Measurements from ENCODE around the gene C19orf38.

The C19orf38 gene

GRCh38 chr19:10894911-10895213 is 46.6 kb downstream of the C19orf38 start:
- TF ChIP-seq, protein P1, sequence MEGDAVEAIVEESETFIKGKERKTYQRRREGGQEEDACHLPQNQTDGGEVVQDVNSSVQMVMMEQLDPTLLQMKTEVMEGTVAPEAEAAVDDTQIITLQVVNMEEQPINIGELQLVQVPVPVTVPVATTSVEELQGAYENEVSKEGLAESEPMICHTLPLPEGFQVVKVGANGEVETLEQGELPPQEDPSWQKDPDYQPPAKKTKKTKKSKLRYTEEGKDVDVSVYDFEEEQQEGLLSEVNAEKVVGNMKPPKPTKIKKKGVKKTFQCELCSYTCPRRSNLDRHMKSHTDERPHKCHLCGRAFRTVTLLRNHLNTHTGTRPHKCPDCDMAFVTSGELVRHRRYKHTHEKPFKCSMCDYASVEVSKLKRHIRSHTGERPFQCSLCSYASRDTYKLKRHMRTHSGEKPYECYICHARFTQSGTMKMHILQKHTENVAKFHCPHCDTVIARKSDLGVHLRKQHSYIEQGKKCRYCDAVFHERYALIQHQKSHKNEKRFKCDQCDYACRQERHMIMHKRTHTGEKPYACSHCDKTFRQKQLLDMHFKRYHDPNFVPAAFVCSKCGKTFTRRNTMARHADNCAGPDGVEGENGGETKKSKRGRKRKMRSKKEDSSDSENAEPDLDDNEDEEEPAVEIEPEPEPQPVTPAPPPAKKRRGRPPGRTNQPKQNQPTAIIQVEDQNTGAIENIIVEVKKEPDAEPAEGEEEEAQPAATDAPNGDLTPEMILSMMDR (IDR thresholded peaks at IDR 0.05; ENCODE audit: extremely low read depth, insufficient read depth, missing control alignments), result no peak
- in situ Hi-C loops (cut with MboI; ENCODE audit: low pct_unique_long_range_greater_than_20kb, low sequenced_read_pairs, unreplicated experiment), result no loop called here
- DNase-seq (ENCODE audit: low spot score), result no peak

- TF ChIP-seq, protein P1 (IDR thresholded peaks at IDR 0.05; ENCODE audit: extremely low read depth, insufficient read depth, missing control alignments), result no peak
- in situ Hi-C loops (cut with MboI; ENCODE audit: low pct_unique_long_range_greater_than_20kb, low sequenced_read_pairs, unreplicated experiment), result no loop called here
- no peak for DNase-seq (ENCODE audit: low spot score)
These were observed 47.1 kb downstream of the C19orf38 start for GRCh38 chr19:10895363-10895762.

DNA sequence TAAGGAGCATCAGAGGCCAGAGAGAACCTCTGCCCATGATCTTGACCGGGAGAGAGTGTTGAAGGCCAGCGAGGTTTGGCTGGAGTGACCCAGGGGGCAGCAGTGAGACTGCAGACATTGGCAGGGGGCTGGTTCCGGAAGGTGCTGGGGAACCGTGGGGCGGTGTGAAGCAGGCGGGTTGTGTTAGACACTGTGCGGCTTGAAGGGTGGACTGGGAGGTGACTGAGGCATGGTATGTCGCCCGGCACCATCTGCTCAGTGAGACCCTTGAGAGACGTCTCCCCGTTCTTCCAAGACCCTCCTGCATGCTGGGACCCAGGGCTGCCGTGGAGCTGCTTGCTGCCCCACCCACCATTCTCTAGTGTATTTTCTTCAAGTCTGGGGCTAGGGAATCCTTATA is 47.7 kb downstream of the C19orf38 start:
- DNase-seq (ENCODE audit: low spot score), result no peak
- TF ChIP-seq, protein P1 (IDR thresholded peaks at IDR 0.05; ENCODE audit: extremely low read depth, insufficient read depth, missing control alignments), result no peak
- in situ Hi-C loops (cut with MboI; ENCODE audit: low pct_unique_long_range_greater_than_20kb, low sequenced_read_pairs, unreplicated experiment), result no loop called here

- DNase-seq (ENCODE audit: low spot score), result no peak
- in situ Hi-C loops (cut with MboI; ENCODE audit: low pct_unique_long_range_greater_than_20kb, low sequenced_read_pairs, unreplicated experiment), result no loop called here
- TF ChIP-seq, protein P1 (IDR thresholded peaks at IDR 0.05; ENCODE audit: extremely low read depth, insufficient read depth, missing control alignments), result no peak
These were observed 48.8 kb downstream of the C19orf38 start for GRCh38 chr19:10896851-10897526.

DNA sequence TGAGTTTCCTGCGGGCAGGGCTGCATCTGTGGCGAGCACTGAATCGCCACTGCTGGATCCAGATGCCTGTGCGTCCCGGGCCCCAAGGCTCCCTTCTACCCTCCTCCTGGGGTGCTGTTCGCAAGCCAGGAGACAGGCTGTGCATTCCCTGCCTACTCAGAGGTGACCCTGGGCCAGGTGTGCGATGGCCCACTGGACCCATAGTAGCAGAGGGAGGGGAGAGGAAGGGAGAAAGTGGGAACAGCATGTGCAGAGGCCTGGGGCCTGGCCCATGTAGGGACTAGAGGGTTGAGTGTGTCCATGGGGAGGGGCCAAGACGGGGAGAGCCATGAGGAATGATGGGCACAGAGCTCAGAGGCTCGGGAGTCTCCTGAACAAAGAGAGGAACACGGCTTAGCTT is 50.4 kb downstream of the C19orf38 start:
- TF ChIP-seq, protein P1 (IDR thresholded peaks at IDR 0.05; ENCODE audit: extremely low read depth, insufficient read depth, missing control alignments), result no peak
- no peak for DNase-seq (ENCODE audit: low spot score)
- in situ Hi-C loops (cut with MboI; ENCODE audit: low pct_unique_long_range_greater_than_20kb, low sequenced_read_pairs, unreplicated experiment), result no loop called here

- no peak for DNase-seq (ENCODE audit: low spot score)
- TF ChIP-seq, protein P1 (IDR thresholded peaks at IDR 0.05; ENCODE audit: extremely low read depth, insufficient read depth, missing control alignments), result no peak
- in situ Hi-C loops (cut with MboI; ENCODE audit: low pct_unique_long_range_greater_than_20kb, low sequenced_read_pairs, unreplicated experiment), result no loop called here
These were observed 51.0 kb downstream of the C19orf38 start for GRCh38 chr19:10899151-10899653.

All from GM13977 (cell line).